ENCODE data around the gene SLC46A1.

The SLC46A1 gene

GRCh38 chr17:28404007-28404406 is 2.0 kb downstream of the SLC46A1 start:
- DNase-seq (ENCODE audit: low spot score): no peak

GRCh38 chr17:28402844-28403243 is 3.2 kb downstream of the SLC46A1 start:
- no peak for DNase-seq (ENCODE audit: low spot score)

GRCh38 chr17:28402224-28402630 is 3.8 kb downstream of the SLC46A1 start:
- DNase-seq (ENCODE audit: low spot score): no peak

DNA sequence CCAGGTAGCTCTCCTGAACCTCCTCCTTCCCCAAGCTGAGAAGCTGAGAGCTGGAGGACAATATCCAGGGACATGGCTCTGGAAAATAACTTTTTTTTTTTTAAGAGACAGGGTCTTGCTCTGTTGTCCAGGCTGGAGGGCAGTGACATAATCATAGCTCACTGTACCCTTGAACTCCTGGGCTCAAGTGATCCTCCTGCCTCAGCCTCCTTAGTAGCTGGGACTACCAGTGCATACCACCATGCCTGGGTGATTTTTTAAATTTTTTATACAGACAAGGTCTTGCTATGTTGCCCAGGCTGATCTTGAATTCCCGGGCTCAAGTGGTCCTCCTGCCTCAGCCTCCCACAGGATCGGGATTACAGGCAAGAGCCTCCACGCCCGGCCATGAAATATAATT is 6.2 kb downstream of the SLC46A1 start:
- DNase-seq (ENCODE audit: low spot score): no peak

GRCh38 chr17:28398280-28398981 is 7.6 kb downstream of the SLC46A1 start:
- no peak for DNase-seq (ENCODE audit: low spot score)

DNA sequence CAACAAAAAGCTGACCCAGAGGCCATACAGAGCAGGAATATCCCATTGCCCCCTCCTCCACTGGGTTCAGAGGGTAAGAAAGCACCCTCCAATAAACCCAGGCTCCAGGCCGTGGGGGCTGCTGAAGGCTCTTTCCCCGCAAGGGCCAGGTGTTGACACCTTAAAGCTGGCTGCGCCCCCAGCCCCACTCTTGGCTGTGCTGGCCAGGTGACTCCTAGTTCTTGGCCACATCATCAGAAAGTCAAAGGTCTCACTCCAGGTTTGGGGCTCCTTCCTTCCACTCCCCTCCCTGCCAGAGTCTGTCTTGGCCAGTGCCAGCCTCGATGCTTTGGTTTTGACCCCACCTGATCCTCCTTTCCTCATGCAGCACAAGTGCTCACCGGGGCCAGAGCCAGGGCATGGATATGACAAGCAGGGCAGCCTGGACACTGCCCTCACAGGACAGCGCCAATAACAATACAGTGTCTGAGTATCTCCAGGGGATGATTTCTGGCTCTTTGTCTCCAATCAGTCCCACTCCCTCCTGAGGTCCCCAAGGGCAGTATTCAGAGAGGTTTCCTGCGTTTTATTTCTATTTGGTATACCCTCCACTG is 8.2 kb downstream of the SLC46A1 start:
- DNase-seq (ENCODE audit: low spot score): no peak

DNA sequence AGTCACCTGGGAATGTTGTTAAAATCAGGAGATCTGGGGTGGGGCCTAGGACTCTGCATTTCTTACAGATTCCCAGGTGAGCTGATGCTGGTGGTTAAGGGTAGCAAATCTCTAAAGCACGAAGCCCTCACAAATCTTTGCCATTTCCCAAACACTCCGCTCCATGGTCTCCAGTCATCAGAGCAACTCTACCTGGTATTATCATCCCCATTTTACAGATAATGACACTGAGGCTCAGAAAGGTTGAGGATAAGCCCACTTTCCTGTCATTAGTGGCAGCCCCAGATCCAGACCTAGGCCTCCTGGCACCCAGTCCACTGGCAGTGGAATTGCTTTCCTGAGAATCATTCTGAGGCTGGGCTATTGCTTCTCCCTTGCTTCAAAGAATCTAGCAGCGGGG is 8.7 kb downstream of the SLC46A1 start:
- no peak for DNase-seq (ENCODE audit: low spot score)

DNA sequence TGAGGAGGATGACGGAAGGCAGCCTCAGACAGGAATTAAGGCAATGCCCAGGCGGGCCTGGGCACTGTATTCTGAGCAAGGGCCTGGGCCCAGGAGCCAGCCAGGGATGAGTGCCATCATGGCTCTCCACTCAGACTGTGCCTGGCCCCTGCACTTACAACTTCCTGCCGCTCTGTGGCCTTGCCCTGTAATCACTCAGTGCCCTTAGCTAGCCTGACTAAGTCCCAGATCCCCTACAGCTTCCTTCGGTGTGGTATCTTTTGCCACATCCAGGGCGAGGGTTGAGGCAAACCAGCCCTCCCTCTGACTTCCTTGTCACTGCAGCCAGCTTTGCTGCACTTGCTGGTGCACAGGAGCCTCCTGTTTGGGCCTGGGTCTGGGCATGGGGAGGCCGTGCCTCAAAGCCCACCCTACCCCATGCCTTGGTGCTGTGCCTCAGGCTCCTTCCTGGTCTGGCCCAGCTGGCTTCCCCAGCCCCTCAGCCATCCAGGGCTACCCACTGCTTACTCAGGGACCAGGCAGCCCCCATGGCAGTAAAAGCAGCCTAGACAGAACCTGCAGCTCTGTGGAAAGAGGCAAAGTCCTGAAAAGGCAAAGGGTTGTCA is 9.3 kb downstream of the SLC46A1 start:
- no peak for DNase-seq (ENCODE audit: low spot score)

DNA sequence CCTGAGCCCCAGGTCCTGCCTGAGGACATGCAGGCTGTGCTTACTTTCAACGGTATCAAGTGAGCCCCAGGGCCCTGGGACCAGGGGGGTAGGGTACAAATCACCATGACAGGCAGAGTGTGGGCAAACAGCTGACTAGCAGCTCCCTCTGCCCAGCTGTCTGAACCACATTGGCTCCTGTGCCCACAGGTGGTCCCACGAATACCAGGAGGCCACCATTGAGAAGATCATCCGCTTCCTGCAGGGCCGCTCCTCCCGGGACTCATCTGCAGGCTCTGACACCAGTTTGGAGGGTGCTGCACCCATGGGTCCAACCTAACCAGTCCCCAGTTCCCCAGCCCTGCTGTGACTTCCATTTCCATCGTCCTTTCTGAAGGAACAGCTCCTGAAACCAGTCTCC is 10.0 kb downstream of the SLC46A1 start:
- DNase-seq (ENCODE audit: low spot score): no peak

GRCh38 chr17:28395426-28395825 is 10.6 kb downstream of the SLC46A1 start:
- DNase-seq (ENCODE audit: low spot score): no peak

- peak; percentile 39 for DNase-seq (ENCODE audit: low spot score)
Observed at GRCh38 chr17:28394337-28395116, 11.5 kb downstream of the SLC46A1 start.

GRCh38 chr17:28392491-28392890 is 13.5 kb downstream of the SLC46A1 start:
- no peak for DNase-seq (ENCODE audit: low spot score)

DNA sequence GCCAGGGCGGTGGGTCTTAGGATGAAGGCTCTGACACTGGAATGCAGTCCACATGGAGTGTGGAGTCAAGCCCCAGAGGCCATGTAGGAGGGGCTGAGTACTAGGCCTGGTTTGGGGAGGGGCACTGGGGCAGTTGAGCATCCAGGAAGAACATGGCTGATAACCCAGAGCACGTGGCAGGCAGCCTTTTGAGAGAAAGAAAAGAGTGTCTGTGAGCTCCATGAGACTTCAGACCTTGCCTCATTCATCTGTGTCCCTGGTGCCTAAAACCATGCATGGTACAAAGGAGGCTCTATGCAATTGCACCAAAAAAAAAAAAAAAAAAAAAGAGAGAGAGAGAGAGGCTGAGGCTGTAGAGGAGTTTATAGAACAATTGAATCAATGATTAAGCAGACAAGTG is 14.6 kb downstream of the SLC46A1 start:
- no peak for DNase-seq (ENCODE audit: low spot score)

- DNase-seq (ENCODE audit: low spot score): no peak
Observed at GRCh38 chr17:28390984-28391383, 15.0 kb downstream of the SLC46A1 start.

DNA sequence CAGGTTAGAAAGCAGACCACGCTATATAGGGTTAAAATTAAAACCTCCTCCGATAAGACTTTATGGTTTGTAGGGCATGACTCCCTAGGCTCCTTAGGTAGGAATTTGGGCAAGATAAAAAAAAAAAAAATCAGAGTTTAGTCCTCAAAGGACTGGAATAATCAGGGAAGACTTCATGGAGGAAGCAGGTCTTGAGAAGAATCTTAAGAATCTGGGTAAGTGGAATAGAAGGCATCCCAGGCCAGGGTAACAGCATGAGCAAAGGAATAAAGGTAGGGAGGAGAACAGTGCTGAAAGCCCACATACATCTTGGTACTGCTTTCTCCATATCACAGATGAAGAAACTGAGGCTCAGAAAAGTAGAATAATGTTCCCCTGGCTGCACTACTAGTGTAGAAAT is 15.4 kb downstream of the SLC46A1 start:
- no peak for DNase-seq (ENCODE audit: low spot score)

DNA sequence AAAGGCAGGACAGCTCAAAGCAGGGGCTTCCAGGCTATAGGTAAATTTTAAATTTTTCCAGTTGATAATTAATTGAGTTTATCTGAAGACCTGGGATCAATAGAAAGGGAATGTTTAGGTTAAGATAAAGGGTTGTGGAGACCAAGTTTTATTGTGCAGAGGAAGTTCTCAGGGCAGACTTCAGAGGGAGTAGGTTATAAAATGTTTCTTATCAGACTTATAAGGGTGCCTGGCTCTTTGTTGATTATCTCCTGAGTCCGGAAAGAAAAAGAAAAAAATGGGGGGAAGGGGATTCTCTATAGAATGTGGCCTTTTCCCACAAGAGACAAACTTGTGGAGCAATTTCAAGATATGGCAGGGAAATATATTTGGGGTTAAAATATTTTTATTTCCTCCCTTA is 15.9 kb downstream of the SLC46A1 start:
- no peak for DNase-seq (ENCODE audit: low spot score)

- no peak for DNase-seq (ENCODE audit: low spot score)
Observed at GRCh38 chr17:28388106-28388505, 17.9 kb downstream of the SLC46A1 start.

- DNase-seq (ENCODE audit: low spot score): no peak
Observed at GRCh38 chr17:28386391-28386790, 19.6 kb downstream of the SLC46A1 start.

GRCh38 chr17:28385406-28385805 is 20.6 kb downstream of the SLC46A1 start:
- no peak for DNase-seq (ENCODE audit: low spot score)

GRCh38 chr17:28385037-28385400 is 21.0 kb downstream of the SLC46A1 start:
- no peak for DNase-seq (ENCODE audit: low spot score)

DNA sequence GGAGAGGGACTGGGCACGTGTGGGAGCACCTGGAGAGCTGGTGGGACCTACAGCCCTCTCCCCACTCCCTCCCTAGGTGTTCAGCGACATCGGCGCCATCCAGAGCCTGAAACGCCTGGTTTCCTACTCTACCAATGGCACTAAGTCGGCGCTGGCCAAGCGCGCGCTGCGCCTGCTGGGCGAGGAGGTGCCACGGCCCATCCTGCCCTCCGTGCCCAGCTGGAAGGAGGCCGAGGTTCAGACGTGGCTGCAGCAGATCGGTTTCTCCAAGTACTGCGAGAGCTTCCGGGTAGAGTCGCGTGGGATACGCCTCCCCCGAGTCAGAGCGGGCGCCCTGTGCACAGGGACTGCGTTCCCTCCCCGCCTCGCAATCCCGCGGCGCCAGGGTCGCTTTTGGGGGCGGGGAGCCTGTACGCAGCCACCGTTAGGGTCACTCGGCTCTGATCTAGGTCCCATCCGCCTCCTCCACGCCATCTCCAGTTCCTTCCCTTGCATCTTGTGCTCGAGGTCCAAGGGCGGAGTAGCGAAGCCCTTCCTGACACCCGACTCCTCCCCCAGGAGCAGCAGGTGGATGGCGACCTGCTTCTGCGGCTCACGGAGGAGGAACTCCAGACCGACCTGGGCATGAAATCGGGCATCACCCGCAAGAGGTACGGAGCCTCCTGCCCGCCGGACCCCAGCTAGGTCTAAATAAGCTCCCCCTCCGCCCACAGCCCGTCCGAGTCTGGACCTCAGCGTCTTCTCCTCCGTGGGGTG is 21.6 kb downstream of the SLC46A1 start:
- no peak for DNase-seq (ENCODE audit: low spot score)

- no peak for DNase-seq (ENCODE audit: low spot score)
Observed at GRCh38 chr17:28381141-28381825, 24.7 kb downstream of the SLC46A1 start.
